Kidney epithelial cell (primary cell): Measurements from ENCODE around the gene HNMT. TPM values are rescaled to one million over a fixed set of nuclear protein-coding genes. Genes with fewer than 3 reads are reported as not detected.

ENCODE experiments used
- DNase-seq: peaks from one replicate; pipeline ENCODE4 v3.0.0-alpha.2; 2010; ENCODE audit warnings: low read depth
- H3K27me3 ChIP-seq: 2 replicates; pipeline ENCODE4 v1.6.0; 2011; ENCODE audit warnings: low read length; ENCODE audit not compliant: control insufficient read depth, insufficient read depth
- H3K36me3 ChIP-seq: 2 replicates; pipeline ENCODE4 v1.5.1; 2011; ENCODE audit warnings: low read length; ENCODE audit not compliant: control insufficient read depth, insufficient read depth
- H3K4me3 ChIP-seq: 2 replicates; pipeline ENCODE4 v1.5.1; 2011; ENCODE audit warnings: low read depth, mild to moderate bottlenecking, control low read depth, low read length
- CTCF ChIP-seq: IDR thresholded peaks from 2 replicates; pipeline ENCODE4 v1.5.1; 2011; ENCODE audit warnings: mild to moderate bottlenecking, moderate library complexity, low read length, control low read depth, inconsistent platforms; ENCODE audit not compliant: insufficient read depth, poor library complexity, severe bottlenecking
- total RNA-seq: library from RNA; depleted of rRNA; stranded (reverse); fragments of >200 nt; gene quantifications from 2 replicates; pipeline ENCODE4 v1.2.3, GENCODE V29; 2015

Gene HNMT
- total RNA-seq, 1 donor from 2014 or later = 9.9 TPM

GRCh38 chr2:138003411-138003810, 39.1 kb downstream of the HNMT start:
- H3K27me3 ChIP-seq = no peaks in the 10 kb centered on the region

GRCh38 chr2:138007431-138007830, 43.2 kb downstream of the HNMT start:
- TF ChIP-seq CTCF = no peak
- no peak for DNase-seq
- no peaks in the 10 kb centered on the region for H3K36me3 ChIP-seq

More at GRCh38 chr2:138003411-138003810, 39.1 kb downstream of the HNMT start:
- Histone ChIP-seq H3K4me3 (no peak overlapping the region), H3K36me3 (no peaks in the 10 kb centered on the region)
- DNase-seq = no peak
- TF ChIP-seq CTCF = no peak

GRCh38 chr2:138009622-138010021, 45.3 kb downstream of the HNMT start:
- H3K36me3 ChIP-seq = no peaks in the 10 kb centered on the region

More at GRCh38 chr2:138007431-138007830, 43.2 kb downstream of the HNMT start:
- Histone ChIP-seq H3K4me3 (no peak overlapping the region), H3K27me3 (no peaks in the 10 kb centered on the region)

GRCh38 chr2:138010890-138011289, 46.6 kb downstream of the HNMT start:
- H3K36me3 ChIP-seq = no peaks in the 10 kb centered on the region
- no peak for TF ChIP-seq CTCF
- no peak for DNase-seq
- H3K27me3 ChIP-seq = no peaks in the 10 kb centered on the region
- H3K4me3 ChIP-seq = no peak overlapping the region

More at GRCh38 chr2:138009622-138010021, 45.3 kb downstream of the HNMT start:
- no peaks in the 10 kb centered on the region for H3K27me3 ChIP-seq
- H3K4me3 ChIP-seq = no peak overlapping the region
- no peak for DNase-seq
- TF ChIP-seq CTCF = no peak

GRCh38 chr2:138012082-138012481, 47.8 kb downstream of the HNMT start:
- TF ChIP-seq CTCF = no peak
- H3K36me3 ChIP-seq = no peaks in the 10 kb centered on the region
- no peaks in the 10 kb centered on the region for H3K27me3 ChIP-seq
- DNase-seq = no peak
- no peak overlapping the region for H3K4me3 ChIP-seq

- H3K36me3 ChIP-seq = no peaks in the 10 kb centered on the region
- no peak for TF ChIP-seq CTCF
- DNase-seq = no peak
- H3K4me3 ChIP-seq = no peak overlapping the region
- H3K27me3 ChIP-seq = no peaks in the 10 kb centered on the region
Measured at GRCh38 chr2:138012968-138013367, 48.7 kb downstream of the HNMT start.
